GM19193 (cell line): ENCODE measurements around the gene SAMD5.

Experiments
- POLR2A ChIP-seq: IDR thresholded peaks from 4 replicates; pipeline ENCODE4 v1.6.1; 2011; ENCODE audit not compliant: insufficient read depth, insufficient read length; ENCODE audit errors: extremely low read depth

Gene SAMD5

GRCh38 chr6:147578159-147578558 lies 69.7 kb downstream of the SAMD5 start:
- no peak for TF ChIP-seq POLR2A

GRCh38 chr6:147578883-147579282 lies 70.4 kb downstream of the SAMD5 start:
- no peak for TF ChIP-seq POLR2A

DNA sequence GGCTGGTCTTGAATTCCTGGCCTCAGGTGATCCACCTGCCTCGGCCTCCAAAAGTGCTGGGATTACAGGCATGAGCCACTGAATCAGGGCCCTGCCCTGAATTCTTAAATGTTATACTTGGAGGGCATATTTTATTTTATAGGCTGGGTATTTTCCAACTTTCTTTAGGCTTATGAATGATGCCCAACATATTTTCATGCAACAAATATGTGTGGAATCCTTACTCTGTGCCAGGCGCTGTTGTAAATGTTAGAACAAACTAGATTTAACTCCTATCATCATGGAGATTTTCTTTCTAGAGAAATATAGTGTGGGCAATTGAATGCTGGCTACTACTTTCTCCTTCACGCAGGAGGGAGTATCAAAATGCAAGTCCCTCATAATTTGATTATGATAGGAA lies 71.2 kb downstream of the SAMD5 start:
- no peak for TF ChIP-seq POLR2A

- no peak for TF ChIP-seq POLR2A
Measured at GRCh38 chr6:147582991-147583390, 74.5 kb downstream of the SAMD5 start.

DNA sequence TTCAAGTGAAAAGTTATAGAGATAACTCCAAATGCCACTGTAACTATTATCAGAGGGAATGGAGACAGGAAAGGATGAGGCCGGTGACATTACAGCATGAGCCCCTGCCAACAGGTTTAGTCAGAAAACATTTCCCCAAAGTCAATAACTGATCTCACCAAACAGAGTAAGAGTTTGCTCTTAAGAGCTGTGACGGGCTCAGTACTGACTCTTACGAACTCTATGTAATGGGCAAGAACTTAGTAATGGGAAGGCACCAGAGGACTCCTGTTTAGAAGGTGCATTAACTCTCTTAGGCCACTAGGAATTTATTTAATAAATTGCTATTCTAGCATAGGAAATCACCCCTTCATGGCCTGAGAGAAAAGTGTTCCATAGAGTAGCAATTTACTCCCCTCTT lies 76.8 kb downstream of the SAMD5 start:
- TF ChIP-seq POLR2A, result no peak

DNA sequence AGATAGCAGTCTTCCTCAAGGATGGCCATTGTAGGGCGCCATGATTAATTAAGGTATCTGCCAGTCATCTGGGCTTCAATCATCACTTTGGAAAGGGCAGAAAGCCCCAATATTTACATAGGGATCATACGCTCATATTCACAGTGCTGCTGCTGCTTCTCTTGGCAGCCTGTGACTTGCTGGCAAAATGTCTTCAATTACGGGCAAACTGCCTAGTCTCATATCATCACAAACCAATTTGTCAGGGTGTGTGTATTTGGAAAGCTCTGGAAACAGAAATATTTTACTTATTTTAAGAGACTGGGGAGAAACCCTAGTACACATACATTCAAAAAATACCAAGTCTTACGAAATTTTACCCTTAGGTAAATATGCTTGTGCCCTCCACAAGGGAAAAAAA lies 77.6 kb downstream of the SAMD5 start:
- no peak for TF ChIP-seq POLR2A

DNA sequence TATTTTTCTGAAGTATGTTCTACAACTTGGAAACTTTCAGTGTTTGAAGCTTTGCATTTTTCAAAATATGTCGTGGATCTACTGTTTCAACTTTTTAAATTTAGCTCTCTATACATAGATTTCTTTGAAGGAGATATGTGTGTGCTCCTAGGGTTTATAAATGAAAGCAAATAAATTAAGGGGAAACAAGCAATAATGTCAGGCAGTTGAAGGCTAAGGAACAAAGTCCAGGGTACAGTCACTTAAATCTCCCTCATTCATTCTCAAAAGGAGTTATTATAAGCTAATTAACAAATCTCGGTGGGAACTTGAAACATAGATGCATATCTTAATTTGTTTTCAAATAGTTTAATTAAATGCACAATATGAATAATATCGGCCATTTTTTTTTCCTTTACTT lies 79.4 kb downstream of the SAMD5 start:
- no peak for TF ChIP-seq POLR2A

- TF ChIP-seq POLR2A, result no peak
Measured at GRCh38 chr6:147588469-147588868, 80.0 kb downstream of the SAMD5 start.

DNA sequence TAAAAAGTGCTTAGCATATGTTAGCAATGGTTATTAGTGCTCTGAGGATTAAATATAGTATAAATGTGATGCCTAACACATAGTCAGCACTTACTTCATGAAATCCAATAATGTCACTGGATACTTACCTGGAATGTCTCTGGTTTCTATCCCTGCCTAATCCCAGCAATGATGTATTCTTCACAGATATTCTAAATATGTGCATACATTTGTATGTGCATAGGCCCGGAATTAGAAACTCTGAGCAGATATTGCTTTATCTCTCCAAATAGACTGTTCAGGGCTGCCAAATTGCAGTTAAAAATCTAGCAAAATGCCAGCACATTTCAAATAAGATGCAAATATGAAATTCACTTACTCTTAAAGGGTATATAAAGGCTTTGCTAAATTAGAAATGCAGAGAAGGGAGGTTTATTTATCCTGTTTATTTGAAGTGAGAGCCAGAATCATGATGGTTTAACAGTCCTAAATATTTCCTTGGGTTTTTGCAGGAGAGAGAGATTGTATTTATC lies 81.3 kb downstream of the SAMD5 start:
- TF ChIP-seq POLR2A, result no peak

DNA sequence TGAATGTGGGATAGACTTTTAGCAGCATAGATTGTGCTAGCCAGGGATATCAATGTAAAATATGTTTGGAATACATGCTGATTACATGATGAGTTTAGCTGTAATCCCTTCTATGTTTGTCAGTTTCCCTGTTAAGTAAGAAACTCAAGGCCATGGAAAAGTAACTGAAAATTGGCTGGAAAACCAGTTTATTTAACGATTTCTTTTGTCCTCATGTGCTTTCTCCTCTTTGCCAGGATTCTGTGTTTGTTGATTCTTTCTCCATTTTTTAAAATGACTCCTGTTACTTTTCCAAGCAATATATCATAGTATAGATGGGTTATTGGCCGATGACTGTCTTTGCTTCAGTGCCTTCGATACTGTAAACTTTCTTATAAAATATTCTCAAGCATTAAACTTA lies 87.5 kb downstream of the SAMD5 start:
- TF ChIP-seq POLR2A, result no peak

DNA sequence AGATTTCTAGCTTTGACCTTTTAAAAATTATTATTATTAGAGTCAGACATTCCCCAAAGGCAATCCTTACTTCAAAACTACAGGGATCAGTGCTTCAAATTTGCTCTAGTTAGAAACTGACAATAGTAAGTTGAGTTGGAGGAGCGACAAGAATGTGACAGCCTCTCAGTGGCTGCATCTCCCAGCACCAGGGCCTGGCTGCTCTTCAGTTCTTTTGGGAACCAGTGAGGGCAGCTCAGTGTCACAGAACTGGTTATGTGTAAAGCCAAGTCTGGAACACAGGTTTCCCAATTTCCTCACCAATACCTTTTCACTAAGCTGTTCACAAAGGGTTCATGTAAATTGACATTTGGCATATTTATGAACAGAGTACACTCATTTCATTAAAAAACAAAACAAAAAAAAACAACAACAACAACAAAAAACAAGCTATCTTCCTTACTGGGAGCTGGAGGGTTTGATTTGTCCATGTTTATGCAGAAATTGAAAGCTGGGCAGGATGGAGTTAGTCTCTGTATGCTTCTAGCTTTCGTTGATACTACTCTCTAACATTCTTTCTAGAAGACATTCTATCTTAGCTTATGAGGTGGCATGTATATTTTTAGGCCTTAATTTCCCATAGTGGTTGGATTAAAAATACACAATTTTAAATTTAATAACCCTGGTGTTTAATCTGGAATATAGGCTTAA lies 95.0 kb downstream of the SAMD5 start:
- no peak for TF ChIP-seq POLR2A

DNA sequence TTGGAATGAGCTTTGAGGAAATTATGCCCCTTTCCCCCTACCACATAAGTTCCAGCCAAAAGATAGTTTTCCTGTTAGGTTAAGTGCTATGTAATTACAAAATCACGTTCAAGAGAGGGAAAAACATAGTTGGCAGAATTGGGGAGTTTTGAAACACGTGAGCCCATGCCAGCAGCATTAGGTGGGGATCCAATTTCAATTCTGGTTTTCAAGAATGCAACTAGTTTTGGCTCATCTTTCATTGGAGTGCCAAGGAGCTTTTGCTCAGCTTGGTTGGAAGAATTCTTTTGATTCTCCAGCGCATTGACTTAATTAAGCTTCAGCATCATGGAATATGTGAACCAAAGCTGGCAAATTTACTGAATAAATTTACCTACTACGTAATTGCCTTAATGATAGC lies 95.9 kb downstream of the SAMD5 start:
- no peak for TF ChIP-seq POLR2A

DNA sequence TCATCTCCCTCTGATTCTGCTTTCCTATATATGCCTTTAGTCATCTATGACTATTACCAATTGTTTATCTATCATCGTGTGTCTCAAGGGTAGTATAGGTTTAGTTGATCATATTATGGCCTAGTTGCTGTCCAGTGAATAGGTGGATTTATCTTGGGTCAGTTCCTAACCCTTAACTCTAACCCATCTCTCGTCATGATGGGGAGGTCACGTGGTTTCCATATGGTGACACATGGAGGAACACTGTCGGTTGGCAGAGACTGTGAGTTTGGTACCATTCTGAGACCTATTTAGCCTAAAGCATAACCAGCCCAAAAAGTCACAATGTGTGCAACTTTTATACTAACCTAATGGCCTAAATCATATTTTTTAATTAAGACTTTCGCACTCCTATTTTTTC lies 103.5 kb downstream of the SAMD5 start:
- no peak for TF ChIP-seq POLR2A

GRCh38 chr6:147614501-147614900 lies 106.0 kb downstream of the SAMD5 start:
- TF ChIP-seq POLR2A, result no peak

DNA sequence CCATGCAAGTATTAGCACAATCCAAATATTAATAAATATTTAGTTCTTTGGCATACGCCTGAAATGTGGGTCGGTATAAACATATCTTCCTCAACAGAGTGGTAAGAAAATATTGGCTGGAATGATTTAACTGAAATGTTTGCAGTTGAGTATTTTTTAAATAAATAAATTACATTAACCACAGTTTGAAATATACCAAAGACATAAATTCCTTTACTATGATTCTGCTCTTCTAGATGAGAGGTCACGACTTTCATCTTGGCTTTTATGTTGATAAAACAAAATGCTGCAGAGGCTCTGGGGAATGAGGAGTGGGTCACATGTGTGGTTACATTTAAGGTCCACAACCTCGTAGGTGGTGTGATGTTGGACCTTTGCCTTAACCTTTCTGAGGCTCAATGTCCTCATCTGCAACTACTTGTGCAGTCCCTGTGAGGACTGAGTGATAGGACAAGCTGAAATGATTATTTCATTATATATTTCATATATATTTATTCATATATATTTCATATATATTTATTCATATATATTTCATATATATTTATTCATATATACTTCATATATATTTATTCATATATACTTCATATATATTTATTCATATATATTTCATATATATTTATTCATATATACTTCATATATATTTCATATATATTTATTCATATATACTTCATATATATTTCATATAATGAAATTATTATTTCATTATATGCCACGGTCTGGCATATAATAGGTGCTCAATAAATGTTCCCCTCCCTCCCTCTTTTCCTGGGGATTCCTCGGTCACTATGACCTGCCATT lies 107.4 kb downstream of the SAMD5 start:
- TF ChIP-seq POLR2A, result no peak

DNA sequence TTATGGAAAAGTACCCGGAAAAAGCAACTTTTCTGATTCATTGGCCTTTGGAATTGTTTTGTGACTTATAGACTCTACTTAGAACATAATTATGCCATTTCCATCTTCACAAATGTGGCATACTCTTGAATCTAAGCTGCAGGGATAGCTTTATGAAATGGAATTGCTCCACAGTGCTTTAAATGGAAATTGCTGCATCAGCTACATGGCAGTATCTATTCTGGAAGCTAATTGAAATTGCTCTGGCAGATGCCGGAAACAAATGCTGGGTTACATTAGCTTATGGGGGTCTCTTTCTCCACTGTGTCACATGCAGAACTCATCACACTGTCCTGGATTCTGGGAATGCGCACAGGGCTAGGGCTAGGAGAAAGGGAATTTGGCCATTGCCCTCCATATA lies 108.9 kb downstream of the SAMD5 start:
- no peak for TF ChIP-seq POLR2A

DNA sequence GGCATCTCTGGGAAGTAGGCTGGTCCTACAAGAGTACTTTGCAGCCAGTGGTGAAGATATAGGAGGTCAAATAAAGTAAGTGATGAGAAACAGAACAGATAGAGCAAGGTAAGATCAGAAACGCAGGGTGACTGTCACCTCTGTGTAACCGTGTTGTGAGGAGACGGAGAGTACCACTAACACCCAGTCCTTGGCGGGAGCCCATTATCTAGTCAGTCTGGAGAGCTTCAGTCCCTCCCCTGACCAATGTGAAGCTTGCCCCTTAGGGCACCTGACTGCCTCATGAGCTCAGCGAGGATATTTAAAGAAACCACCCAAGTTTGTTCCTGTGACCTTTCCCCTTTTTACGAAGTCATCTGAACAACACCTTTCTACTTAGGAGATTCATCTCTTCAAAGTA lies 110.0 kb downstream of the SAMD5 start:
- no peak for TF ChIP-seq POLR2A

- no peak for TF ChIP-seq POLR2A
Measured at GRCh38 chr6:147618927-147619326, 110.4 kb downstream of the SAMD5 start.
